ENCODE data around the gene MEX3A.
"Not testable (repeated sequence)": the region's sequence is repeated elsewhere in the genome, so short reads cannot be mapped to it uniquely, and the experiment has no call there.

Gene MEX3A

DNA sequence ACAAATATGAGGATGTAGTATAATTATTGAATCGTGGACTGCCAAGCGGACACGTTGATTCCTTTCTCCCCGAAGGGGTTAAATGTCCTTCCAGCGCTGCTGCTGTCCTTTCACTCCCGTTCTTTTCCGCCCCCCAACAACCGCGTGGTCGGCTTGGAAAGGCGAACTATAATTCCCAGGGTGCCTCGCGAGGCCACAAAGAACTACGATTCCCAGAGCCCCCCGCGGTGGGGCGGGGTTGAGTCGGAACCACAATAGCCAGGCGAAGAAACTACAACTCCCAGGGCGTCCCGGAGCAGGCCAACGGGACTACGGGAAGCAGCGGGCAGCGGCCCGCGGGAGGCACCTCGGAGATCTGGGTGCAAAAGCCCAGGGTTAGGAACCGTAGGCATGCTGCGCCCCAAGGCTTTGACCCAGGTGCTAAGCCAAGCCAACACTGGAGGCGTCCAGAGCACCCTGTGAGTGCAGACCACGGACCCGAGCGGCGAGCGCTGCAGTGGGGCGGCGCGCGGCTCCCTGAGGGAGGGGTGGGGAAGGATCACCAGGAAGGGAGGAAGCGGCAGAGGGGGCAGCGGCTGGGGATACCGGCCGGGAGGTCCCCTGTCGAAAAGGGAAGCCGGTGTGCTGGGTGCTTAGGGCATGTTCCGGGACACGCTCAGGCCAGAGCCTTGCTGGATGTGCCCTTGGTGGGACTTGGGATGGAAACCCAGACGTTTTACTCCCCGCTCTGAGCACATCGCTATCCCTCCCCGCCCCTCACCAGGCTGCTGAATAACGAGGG lies 27.6 kb downstream of the MEX3A start, which contains the start of gene LAMTOR2:
Gene LAMTOR2, plus strand, starts transcription at position 283 of the 781 bp plus-strand sequence. Its CDS starts 108 bp downstream, at position 391.
- peak; percentile 100 for DNase-seq

GRCh38 chr1:156053768-156054499 lies 28.3 kb downstream of the MEX3A start, which contains the start of gene UBQLN4:
Gene UBQLN4, minus strand, starts transcription at chr1:156053798. Its CDS starts 97 bp downstream, at chr1:156053701.
- DNase-seq = peak; percentile 84

DNA sequence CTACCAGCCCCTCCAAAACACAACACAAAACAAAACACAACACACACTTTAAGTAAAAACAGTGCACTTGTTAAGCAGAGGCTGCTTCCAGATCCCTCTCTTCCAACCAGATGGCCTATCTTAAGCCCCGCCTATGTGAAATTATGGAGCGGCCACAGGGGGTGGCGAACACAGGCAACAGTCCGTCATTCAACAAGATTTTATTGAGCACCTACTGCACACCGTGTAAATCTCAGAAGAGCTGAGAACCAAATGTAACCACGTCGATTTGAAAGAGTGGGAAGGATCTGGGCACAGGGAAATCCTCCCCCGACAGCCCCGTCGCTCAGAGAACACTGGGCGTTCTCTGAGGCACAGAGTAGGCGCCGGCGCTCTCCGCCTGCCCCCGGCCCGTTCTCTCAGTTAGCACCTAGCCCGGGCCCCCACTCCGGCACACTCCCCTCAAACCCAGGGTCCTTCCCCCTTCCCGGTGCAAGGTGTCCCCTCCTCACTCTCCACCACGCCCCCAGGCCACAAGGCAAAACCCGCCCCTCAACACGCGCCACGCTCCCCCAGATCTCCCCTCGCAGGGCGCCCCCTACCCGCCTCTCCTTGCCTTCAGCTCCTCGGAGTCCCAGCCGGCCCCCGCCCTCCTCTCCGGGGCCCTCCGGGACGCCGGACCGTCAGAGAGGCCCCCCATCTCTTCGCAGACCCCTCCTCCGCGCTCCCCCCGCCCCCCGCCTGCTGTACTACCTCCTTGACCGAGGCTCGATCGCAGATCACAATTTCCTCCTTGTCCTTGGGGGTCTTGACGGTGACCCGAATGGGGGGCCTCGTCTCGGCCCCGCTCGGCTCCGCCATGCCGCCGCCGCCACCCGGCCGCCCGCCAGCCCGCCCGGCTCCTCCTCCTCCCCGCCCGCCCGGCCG lies 29.1 kb downstream of the MEX3A start:
- DNase-seq = peak; percentile 76

- DNase-seq = no peak
Observed at GRCh38 chr1:156051011-156051725, 31.1 kb downstream of the MEX3A start.

DNA sequence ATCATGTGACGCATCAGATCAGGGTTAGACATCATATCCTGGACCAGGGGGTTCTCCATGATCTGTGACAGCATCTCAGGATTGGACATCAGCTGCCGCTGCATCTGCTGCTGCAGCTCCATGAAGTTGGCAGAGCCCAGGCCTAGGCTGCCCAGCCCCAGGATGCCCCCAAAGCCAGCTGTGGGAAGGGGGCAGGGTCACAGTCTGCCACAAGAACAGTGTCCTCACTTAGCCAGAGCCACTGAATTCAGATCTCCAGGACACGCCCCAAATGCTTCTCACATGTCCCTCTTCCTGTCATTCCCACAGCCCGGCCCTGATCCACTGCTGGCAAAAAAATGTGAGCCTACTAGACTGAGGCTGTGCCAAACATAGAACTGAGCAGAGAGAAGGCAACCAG lies 31.9 kb downstream of the MEX3A start:
- DNase-seq = no peak

GRCh38 chr1:156048663-156049258 lies 33.5 kb downstream of the MEX3A start:
- DNase-seq = no peak

DNA sequence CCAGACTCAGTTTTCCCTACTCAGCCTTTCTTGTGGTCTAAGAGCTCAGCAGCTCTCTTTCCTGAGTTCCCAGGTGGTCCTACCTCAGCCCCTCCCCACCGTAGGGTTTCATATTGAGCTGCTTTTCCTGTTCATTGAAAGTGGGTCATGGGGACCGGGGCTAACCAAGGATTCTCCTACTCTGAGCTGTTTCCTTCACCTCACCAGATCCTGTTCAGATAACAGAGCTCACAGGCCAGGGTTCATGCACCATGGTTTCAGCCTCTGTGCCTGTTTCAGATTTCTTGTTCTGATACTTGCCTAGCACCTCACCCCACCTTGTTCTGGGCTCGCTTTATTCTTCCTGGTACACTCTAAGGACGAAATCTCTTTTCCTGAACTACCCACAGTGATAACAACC lies 37.2 kb downstream of the MEX3A start:
- no peak for DNase-seq

DNA sequence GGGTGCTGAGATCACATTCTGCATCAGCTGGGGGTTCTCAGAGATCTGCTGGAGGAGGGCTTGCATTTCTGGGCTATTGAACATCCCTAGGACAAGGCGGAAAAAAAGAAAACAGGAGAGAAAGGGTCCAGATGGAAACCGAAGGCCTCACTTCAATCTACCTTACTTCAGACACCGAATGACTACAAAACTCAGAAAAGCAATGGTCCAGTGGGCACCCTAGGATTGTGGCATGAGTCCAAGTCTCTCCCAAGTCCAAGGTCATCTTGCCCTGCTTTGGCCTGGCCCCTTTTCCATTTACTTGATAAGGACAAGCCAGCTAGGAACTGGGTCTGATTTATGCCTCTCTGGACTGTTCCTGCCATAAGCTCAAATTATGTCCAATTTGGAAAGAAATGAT lies 39.4 kb downstream of the MEX3A start:
- DNase-seq = no peak

DNA sequence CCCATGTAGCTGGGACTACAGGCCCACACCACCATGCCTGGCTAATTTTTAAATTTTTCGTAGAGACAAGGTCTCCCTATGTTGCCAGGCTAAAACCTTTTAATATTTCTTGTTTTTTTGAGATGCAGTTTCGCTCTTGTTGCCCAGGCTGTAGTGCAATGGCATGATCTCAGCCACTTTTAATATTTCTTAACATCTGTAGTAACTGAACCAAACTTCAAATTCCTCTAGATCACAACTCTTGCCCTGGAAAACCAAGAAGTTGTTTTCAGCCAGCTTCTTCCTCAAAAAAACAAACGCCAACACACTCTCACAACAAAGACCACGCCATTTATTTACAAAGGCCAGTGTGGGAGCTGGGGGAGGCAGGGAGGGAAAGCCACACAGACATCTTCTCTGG lies 47.3 kb downstream of the MEX3A start:
- DNase-seq = not testable (repeated sequence)

DNA sequence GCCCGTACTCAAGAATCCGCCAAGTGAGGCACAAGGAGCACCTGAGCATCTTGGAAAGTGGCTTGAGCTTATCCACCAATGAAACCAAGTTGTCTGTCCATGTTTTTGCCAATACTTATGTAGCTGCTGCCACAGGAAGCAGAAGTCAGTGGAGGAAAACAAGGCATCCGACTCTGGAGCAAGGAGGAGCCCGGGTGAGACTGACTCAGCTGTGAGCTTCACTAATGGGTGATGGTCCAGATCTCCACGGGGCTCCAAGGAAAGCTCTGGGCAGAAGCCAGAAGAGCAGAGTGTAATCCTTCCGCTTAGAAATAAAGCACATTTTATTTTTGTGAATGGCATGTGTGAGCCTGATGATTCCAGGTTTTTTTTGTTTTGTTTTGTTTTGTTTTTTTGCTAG lies 49.3 kb downstream of the MEX3A start:
- no peak for DNase-seq

DNA sequence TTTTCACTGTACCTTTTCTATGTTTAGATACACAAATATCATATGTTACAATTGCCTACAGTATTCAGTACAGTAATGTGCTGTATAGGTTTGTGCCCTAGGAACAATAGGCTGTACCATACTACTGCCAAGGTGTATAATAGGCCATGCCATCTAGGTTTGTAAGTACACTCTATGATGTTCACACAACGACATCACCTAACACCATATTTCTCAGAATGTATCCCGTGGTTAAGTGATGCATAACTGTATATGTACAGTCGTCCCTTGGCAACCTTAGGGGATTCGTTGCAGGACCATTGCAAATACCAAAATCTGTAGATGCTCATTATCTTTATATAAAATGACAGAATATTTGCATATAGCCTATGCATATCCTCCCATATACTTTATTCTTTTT lies 55.7 kb downstream of the MEX3A start:
- no peak for DNase-seq

DNA sequence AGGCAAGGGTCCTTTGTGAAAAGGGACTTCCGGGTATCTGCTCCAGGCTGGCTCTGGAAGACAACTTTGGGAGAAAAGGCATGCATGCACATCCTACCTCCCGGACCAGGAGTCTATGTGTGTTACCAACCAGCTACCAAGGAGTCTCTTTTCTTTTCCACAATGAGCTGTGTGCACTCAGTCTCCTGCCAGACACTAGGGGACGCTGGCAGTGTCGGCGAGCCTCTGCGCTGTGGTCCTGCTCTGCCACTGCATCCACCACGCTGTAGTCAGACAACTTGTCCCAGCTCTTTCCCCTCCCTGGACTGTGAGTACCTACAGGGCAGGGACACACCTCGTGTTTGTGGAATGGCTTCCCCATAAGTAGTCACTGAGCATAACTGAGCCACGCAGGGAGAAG lies 56.4 kb downstream of the MEX3A start:
- DNase-seq = peak; percentile 90

GRCh38 chr1:156024801-156025200 lies 57.5 kb downstream of the MEX3A start:
- DNase-seq = no peak

Measured in NCI-H1694 (cell line).